ENCODE measurements around the gene HSPA6. TPM values are rescaled to one million over a fixed set of nuclear protein-coding genes. Genes with fewer than 3 reads are reported as not detected.
A peak's percentile ranks its signal among the peaks of the same experiment; 100 is the strongest.
"Not testable (repeated sequence)": the region's sequence is repeated elsewhere in the genome, so short reads cannot be mapped to it uniquely, and the experiment has no call there.

Gene HSPA6
- polyA plus RNA-seq, 2 of the 4 experiments (the other 2 are of a cell fraction) = 0.50 to 0.58 TPM

GRCh38 chr1:161549652-161550051 lies 25.3 kb downstream of the HSPA6 start, which contains the start of gene FCGR3A (continued):
- TF ChIP-seq PBX3 (IDR thresholded peaks at IDR 0.05) (no peak), EHF (CRISPR knock-in tag; IDR thresholded peaks at IDR 0.05) (no peak), BHLHE40 (IDR thresholded peaks at IDR 0.05; ENCODE audit: low read depth, low read length) (no peak)

- H3K9me3 ChIP-seq; H3K4me2 ChIP-seq; ATAC-seq; H3K4me1 ChIP-seq; H3K27ac ChIP-seq; FAIRE-seq; CTCF ChIA-PET; H3K4me3 ChIP-seq; DNase-seq (ENCODE audit: low read depth in 1 of 2, low spot score in 1 of 2); POLR2A ChIA-PET: not testable (repeated sequence)
- 79% methylated on average over 5 of the region's 5 CpGs for WGBS (ENCODE audit: missing lambda C conversion rate)
These were observed 26.6 kb downstream of the HSPA6 start for GRCh38 chr1:161550942-161551341.

GRCh38 chr1:161553631-161554030 lies 29.3 kb downstream of the HSPA6 start:
- FAIRE-seq; ATAC-seq; CTCF ChIA-PET; H3K4me3 ChIP-seq; H3K4me1 ChIP-seq; H3K27ac ChIP-seq; H3K4me2 ChIP-seq; POLR2A ChIA-PET; H3K9me3 ChIP-seq; DNase-seq (ENCODE audit: low read depth in 1 of 2, low spot score in 1 of 2): not testable (repeated sequence)
- 92% methylated on average over 2 of the region's 2 CpGs for WGBS (ENCODE audit: missing lambda C conversion rate)

- WGBS (ENCODE audit: missing lambda C conversion rate) = 72% methylated on average over 3 of the region's 3 CpGs
- POLR2A ChIA-PET, CTCF ChIA-PET: not testable (repeated sequence)
These were observed 30.0 kb downstream of the HSPA6 start for GRCh38 chr1:161554340-161554739.

GRCh38 chr1:161554815-161555417 lies 30.6 kb downstream of the HSPA6 start:
- ATAC-seq = 0 out of 6 replicates have a peak, but pooled peaks of 1 of the 2 experiments have one; percentile 14
- H3K4me1 ChIP-seq; H3K4me2 ChIP-seq; DNase-seq (ENCODE audit: low read depth in 1 of 2, low spot score in 1 of 2); H3K9me3 ChIP-seq; H3K4me3 ChIP-seq; CTCF ChIA-PET; H3K27ac ChIP-seq; POLR2A ChIA-PET; FAIRE-seq: not testable (repeated sequence)
- 33% methylated on average over 1 of the region's 1 CpG for WGBS (ENCODE audit: missing lambda C conversion rate)

More at GRCh38 chr1:161554340-161554739, 30.0 kb downstream of the HSPA6 start:
- not testable (repeated sequence) for H3K9me3 ChIP-seq; H3K27ac ChIP-seq; H3K4me1 ChIP-seq; ATAC-seq; H3K4me3 ChIP-seq; H3K4me2 ChIP-seq; DNase-seq (ENCODE audit: low read depth in 1 of 2, low spot score in 1 of 2); FAIRE-seq

GRCh38 chr1:161556143-161556542 lies 31.8 kb downstream of the HSPA6 start:
- WGBS (ENCODE audit: missing lambda C conversion rate) = 22% methylated on average over 3 of the region's 3 CpGs

GRCh38 chr1:161556990-161557389 lies 32.6 kb downstream of the HSPA6 start:
- POLR2A ChIA-PET; ATAC-seq; DNase-seq (ENCODE audit: low read depth in 1 of 2, low spot score in 1 of 2); H3K4me1 ChIP-seq; H3K4me3 ChIP-seq; H3K9me3 ChIP-seq; H3K4me2 ChIP-seq; FAIRE-seq; H3K27ac ChIP-seq; CTCF ChIA-PET: not testable (repeated sequence)
- WGBS (ENCODE audit: missing lambda C conversion rate) = no CpG with 5 or more reads among the region's 2 CpGs

More at GRCh38 chr1:161556143-161556542, 31.8 kb downstream of the HSPA6 start:
- ATAC-seq; H3K27ac ChIP-seq; CTCF ChIA-PET; DNase-seq (ENCODE audit: low read depth in 1 of 2, low spot score in 1 of 2); H3K9me3 ChIP-seq; POLR2A ChIA-PET; H3K4me3 ChIP-seq; FAIRE-seq; H3K4me1 ChIP-seq; H3K4me2 ChIP-seq: not testable (repeated sequence)

GRCh38 chr1:161557506-161558450 lies 33.4 kb downstream of the HSPA6 start:
- CTCF ChIA-PET = not testable (repeated sequence)
- 31% methylated on average over 5 of the region's 6 CpGs for WGBS (ENCODE audit: missing lambda C conversion rate)

GRCh38 chr1:161560960-161561715 lies 36.8 kb downstream of the HSPA6 start:
- POLR2A ChIA-PET, FAIRE-seq, CTCF ChIA-PET, H3K4me3 ChIP-seq, H3K27ac ChIP-seq, H3K9me3 ChIP-seq, ATAC-seq, H3K4me1 ChIP-seq: not testable (repeated sequence)
- H3K4me2 ChIP-seq = peak overlapping the region; percentile 39; the same call in 1 of the 3 replicates
- WGBS (ENCODE audit: missing lambda C conversion rate) = 38% methylated on average over 4 of the region's 4 CpGs
- peak in 1 of 2 experiments; percentile 14 for DNase-seq (ENCODE audit: low read depth in 1 of 2, low spot score in 1 of 2)

More at GRCh38 chr1:161557506-161558450, 33.4 kb downstream of the HSPA6 start:
- H3K9me3 ChIP-seq; ATAC-seq; POLR2A ChIA-PET; H3K27ac ChIP-seq; DNase-seq (ENCODE audit: low read depth in 1 of 2, low spot score in 1 of 2); H3K4me3 ChIP-seq; FAIRE-seq; H3K4me2 ChIP-seq; H3K4me1 ChIP-seq: not testable (repeated sequence)

- WGBS (ENCODE audit: missing lambda C conversion rate) = 58% methylated on average over 3 of the region's 3 CpGs
- FAIRE-seq; H3K4me3 ChIP-seq; H3K27ac ChIP-seq; H3K4me2 ChIP-seq; POLR2A ChIA-PET; DNase-seq (ENCODE audit: low read depth in 1 of 2, low spot score in 1 of 2); CTCF ChIA-PET; H3K9me3 ChIP-seq; ATAC-seq; H3K4me1 ChIP-seq: not testable (repeated sequence)
These were observed 38.1 kb downstream of the HSPA6 start for GRCh38 chr1:161562441-161562840.

Data from A549 (cell line).